Activated naive CD8-positive, alpha-beta T cell treated with anti-CD3 and anti-CD28 coated beads for 36 hours (primary cell): ENCODE data around the gene ZNF345. TPM values are rescaled to one million over a fixed set of nuclear protein-coding genes. Genes with fewer than 3 reads are reported as not detected.

Experiments used
- DNase-seq: peaks from one replicate; pipeline ENCODE4 v3.0.0; 2021
- H3K27ac Mint-ChIP-seq: one replicate; pipeline ENCODE4 v1.8.0; 2022; ENCODE audit warnings: mild to moderate bottlenecking, moderate library complexity, mixed read lengths
- H3K27me3 Mint-ChIP-seq: one replicate; pipeline ENCODE4 v1.8.0; 2022; ENCODE audit warnings: mild to moderate bottlenecking, mixed read lengths
- H3K36me3 Mint-ChIP-seq: one replicate; pipeline ENCODE4 v1.8.0; 2021; ENCODE audit warnings: mild to moderate bottlenecking, mixed read lengths
- H3K4me1 Mint-ChIP-seq: one replicate; pipeline ENCODE4 v1.8.0; 2021; ENCODE audit warnings: mixed read lengths
- H3K4me3 Mint-ChIP-seq: one replicate; pipeline ENCODE4 v1.8.0; 2022; ENCODE audit warnings: mild to moderate bottlenecking, moderate library complexity, mixed read lengths
- H3K9me3 Mint-ChIP-seq: one replicate; pipeline ENCODE4 v1.8.0; 2022; ENCODE audit warnings: mixed read lengths
- total RNA-seq, 2 experiments: library from RNA; stranded (reverse); gene quantifications; one replicate each; pipeline ENCODE4 v1.2.3, GENCODE V29; 2021

The ZNF345 gene
- total RNA-seq, 2 experiments from 2014 or later = 3.6 to 4.9 TPM

DNA sequence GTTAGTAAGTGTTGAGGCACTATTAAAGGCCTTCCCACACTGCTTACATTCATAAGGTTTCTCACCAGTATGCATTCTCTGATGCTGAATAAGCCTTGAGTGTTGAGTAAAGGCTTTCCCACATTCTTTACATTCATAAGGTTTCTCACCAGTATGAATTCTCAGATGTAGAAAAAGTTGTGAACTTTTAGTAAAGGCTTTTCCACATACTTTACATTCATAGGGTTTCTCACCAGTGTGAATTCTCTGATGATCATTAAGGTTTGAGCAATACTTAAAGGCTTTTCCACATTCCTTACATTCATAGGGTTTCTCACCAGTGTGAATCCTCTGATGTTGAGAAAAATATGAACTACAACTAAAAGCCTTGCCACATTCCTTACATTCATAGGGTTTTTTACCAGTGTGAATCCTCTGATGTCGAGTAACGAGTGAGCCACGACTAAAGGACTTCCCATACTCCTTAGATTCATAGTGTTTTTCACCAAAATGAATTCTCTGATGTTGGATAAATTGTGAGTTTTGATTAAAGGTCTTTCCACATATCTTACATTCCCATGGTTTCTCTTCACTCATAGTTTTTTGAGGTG, 41.2 kb downstream of the ZNF345 start:
- H3K27me3 Mint-ChIP-seq = no peaks in the 10 kb centered on the region
- no peak for DNase-seq
- peaks cover 85% of the 10 kb centered on the region for H3K36me3 Mint-ChIP-seq
- H3K4me3 Mint-ChIP-seq = no peak overlapping the region
- H3K9me3 Mint-ChIP-seq = peaks cover 68% of the 10 kb centered on the region
- no peaks in the 10 kb centered on the region for H3K4me1 Mint-ChIP-seq
- no peak overlapping the region for H3K27ac Mint-ChIP-seq

DNA sequence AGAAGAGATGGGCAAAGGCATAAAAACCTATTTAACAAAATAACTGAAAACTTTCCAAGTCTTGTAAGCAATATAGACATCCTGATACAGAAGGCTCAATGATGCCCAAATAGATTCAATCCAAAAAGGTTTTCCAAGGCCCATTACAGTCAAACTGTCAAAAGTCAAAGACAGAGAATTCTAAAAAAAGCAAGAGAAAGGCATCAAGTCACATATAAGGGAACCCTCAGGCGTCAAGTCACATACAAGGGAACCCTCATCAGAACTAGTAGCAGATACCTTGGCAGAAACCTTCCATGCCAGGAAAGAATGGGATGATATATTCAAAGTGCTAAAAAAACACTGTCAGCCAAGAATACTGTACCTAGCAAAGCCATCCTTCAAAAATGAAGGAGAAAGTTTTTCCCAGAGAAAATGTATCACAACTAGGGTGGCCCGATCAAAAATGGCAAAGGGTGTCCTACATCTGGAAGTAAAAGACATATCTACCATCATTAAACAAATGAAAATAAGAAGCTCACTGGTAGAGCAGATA, 44.2 kb downstream of the ZNF345 start:
- no peak overlapping the region for H3K27ac Mint-ChIP-seq
- DNase-seq = no peak
- H3K9me3 Mint-ChIP-seq = peaks cover 65% of the 10 kb centered on the region
- no peaks in the 10 kb centered on the region for H3K4me1 Mint-ChIP-seq
- no peak overlapping the region for H3K4me3 Mint-ChIP-seq
- no peaks in the 10 kb centered on the region for H3K27me3 Mint-ChIP-seq
- peaks cover 94% of the 10 kb centered on the region for H3K36me3 Mint-ChIP-seq

DNA sequence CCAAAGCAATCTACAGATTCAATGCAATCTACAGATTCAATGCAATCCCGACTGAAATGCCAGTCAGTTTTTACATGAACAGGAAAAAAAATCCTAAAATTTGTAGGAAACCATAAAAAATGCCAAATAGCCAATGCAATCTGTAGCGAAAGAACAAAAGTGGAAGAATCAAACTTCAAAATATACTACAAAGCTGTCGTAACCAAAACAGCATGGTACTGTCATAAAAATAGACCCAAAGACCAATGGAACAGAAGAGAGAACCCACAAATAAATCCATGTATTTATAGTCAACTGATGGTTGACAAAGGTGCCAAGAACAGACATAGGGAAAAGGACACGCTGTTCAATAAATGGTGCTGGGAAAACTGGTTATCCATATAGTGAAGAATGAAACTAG, 47.7 kb downstream of the ZNF345 start:
- H3K27me3 Mint-ChIP-seq = no peaks in the 10 kb centered on the region
- H3K9me3 Mint-ChIP-seq = peaks cover 54% of the 10 kb centered on the region
- no peak overlapping the region for H3K4me3 Mint-ChIP-seq
- no peaks in the 10 kb centered on the region for H3K4me1 Mint-ChIP-seq
- no peak for DNase-seq
- peaks cover 94% of the 10 kb centered on the region for H3K36me3 Mint-ChIP-seq
- no peak overlapping the region for H3K27ac Mint-ChIP-seq

DNA sequence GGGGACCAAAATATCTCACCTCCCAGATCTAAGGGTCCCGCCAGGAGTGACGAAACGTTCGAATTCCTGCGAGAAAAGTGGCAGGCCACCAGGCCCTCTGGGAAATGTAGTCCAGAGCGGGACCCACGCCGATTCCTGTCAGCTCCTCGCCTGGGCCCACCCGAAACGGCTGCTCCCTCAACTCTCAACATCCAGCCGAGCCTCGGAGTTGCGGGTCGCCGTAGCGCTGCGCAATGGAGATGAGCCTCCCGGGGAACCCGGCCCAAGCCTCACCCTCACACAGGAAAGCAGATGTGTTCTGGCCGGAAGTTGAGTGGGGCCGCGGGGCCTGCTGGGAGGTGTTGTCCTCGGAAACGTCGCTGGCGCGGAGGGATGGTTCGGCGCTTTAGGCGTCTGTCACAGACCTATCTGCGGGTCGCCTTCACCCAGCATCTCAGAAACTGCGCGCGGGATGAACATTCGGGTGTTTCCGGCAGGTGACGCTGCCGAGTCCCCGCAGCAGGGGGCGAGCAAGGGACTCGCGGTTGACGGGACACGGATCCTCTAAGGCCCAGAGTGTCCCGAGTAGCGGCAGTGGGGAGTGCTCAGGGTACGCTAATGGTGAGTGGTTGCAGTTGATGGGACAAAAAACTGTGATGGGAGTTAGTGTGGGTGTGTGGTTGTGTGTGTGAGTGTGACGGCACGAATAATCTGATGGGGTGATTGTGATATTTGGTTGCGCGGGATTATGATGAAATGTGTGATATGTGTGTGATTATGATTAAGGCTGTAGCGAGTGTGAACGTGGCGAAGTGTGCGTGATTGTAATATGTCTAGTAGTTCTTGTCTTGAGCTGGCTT, 65.5 kb downstream of the ZNF345 start, which contains the start of the genes ZNF568 and ZNF829:
TSS of gene ZNF568 (plus strand) at position 341 of the 839 bp plus-strand sequence. CDS start 6,439 bp downstream, outside the sequence.
TSS of gene ZNF829 (minus strand) at position 300 of the 839 bp plus-strand sequence. CDS start 1,124 bp downstream, outside the sequence.
- peak within 1 kb of the TSS; percentile 95 for H3K27ac Mint-ChIP-seq
- peaks cover 78% of the 10 kb centered on the region for H3K36me3 Mint-ChIP-seq
- peaks cover 32% of the 10 kb centered on the region for H3K9me3 Mint-ChIP-seq
- peak within 1 kb of the TSS; percentile 89 for H3K4me3 Mint-ChIP-seq
- peak; percentile 95 for DNase-seq
- no peaks in the 10 kb centered on the region for H3K27me3 Mint-ChIP-seq
- peaks cover 14% of the 10 kb centered on the region for H3K4me1 Mint-ChIP-seq

DNA sequence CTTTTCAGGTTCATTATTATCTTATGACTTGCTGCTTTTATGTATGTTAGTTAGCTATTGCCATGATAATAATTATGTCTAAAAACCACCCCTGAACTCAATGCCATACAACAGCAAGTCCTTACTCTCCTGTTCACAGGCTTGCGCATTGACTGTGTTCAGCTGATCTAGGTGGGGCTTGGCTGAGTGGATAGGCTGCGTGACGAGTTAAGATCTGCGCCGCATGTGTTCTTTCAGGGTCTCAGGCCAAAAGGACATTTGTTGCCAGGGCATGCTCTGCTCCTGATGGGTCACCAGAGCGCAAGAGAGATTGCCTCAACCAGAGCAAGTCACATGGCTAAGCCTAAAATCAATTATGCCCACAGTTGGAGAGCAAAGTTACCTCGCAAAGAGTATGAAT, 66.3 kb downstream of the ZNF345 start:
- no peak for DNase-seq
- H3K27me3 Mint-ChIP-seq = no peaks in the 10 kb centered on the region
- H3K4me1 Mint-ChIP-seq = peaks cover 14% of the 10 kb centered on the region
- peak overlapping the region; percentile 89 for H3K4me3 Mint-ChIP-seq
- peaks cover 77% of the 10 kb centered on the region for H3K36me3 Mint-ChIP-seq
- H3K27ac Mint-ChIP-seq = peak overlapping the region; percentile 95
- peaks cover 32% of the 10 kb centered on the region for H3K9me3 Mint-ChIP-seq

DNA sequence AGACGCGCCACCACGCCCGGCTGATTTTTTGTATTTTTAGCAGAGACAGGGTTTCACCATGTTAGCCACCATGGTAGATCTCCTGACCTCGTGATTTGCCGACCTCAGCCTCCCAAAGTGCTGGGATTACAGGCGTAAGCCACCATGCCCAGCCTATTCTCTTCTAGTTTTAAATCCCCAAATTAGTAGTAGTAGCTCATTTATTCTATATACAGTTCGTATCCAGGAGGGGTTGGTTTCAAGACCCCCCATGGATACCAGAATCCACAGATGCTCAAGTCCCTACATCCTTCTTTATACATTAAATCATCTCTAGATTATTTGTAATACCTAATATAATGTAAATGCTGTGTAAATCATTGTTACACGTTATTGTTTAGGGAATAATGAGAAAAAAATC, 67.4 kb downstream of the ZNF345 start:
- Mint-ChIP-seq H3K9me3 (peaks cover 38% of the 10 kb centered on the region), H3K27me3 (no peaks in the 10 kb centered on the region), H3K4me1 (peaks cover 14% of the 10 kb centered on the region), H3K4me3 (no peak overlapping the region), H3K36me3 (peaks cover 78% of the 10 kb centered on the region), H3K27ac (no peak overlapping the region)
- DNase-seq = no peak

Other genes starting within 250 kb of the ZNF345 start
- 1 to 10 TPM; 7.4 to 9.3 TPM for gene ZNF382, start 245.6 kb upstream of the ZNF345 start, total RNA-seq
- 1 to 10 TPM; 7.2 to 8.3 TPM for gene ZNF461, start 184.0 kb upstream of the ZNF345 start, total RNA-seq
- 1 to 10 TPM; 8.0 to 9.4 TPM for gene ZNF567, start 163.3 kb upstream of the ZNF345 start, total RNA-seq
- gene ZNF850, start 78.1 kb upstream of the ZNF345 start, total RNA-seq = 10 to 100 TPM; 10.6 to 13.6 TPM
- 1 to 10 TPM; 9.0 to 9.6 TPM for gene ZNF790, start 12.5 kb upstream of the ZNF345 start, total RNA-seq
- 1 to 10 TPM; 8.4 to 9.4 TPM for gene ZNF829, start 65.4 kb downstream of the ZNF345 start, total RNA-seq
- gene ZNF568, start 65.5 kb downstream of the ZNF345 start, total RNA-seq = 1 to 10 TPM; 9.5 to 9.8 TPM
- 10 to 100 TPM; 15.1 to 18.3 TPM for gene ZNF420, start 227.6 kb downstream of the ZNF345 start, total RNA-seq